SK-N-SH (cell line): ENCODE results near the gene ANK2. TPM values are rescaled to one million over a fixed set of nuclear protein-coding genes. Genes with fewer than 3 reads are reported as not detected.

Source experiments
- CTCF ChIA-PET: fragments of 300-600, 350-600 bp; formaldehyde crosslinking; extraction: SDS; loops from one replicate; lab custom pipeline; 2021; lab: Yijun Ruan, JAX
- POLR2A ChIA-PET: fragments of 350-600 bp; sonication (Branson Sonifier 250); formaldehyde crosslinking; extraction: SDS; loops from one replicate; lab custom pipeline; 2020; ENCODE audit warnings: antibody characterized with exemption, inconsistent platforms; lab: Yijun Ruan, JAX
- DNase-seq: peaks from one replicate; pipeline ENCODE4 v3.0.0; 2012
- H2AFZ ChIP-seq: fragments of 200-600 bp; sonication (generic); 2 replicates; pipeline ENCODE4 v1.8.1; 2016; ENCODE audit warnings: antibody characterized with exemption, mild to moderate bottlenecking, low read depth
- H3F3A ChIP-seq: fragments of 200-600 bp; sonication (generic); replicated peaks from 2 replicates; pipeline ENCODE3; 2016; ENCODE audit warnings: antibody characterized with exemption, mild to moderate bottlenecking; ENCODE audit not compliant: insufficient read depth
- H3K27ac ChIP-seq, 2 experiments: fragments of 200-500 bp in 1 of 2; fragments of 200-600 bp in 1 of 2; sonication (Bioruptor generic) in 1 of 2; sonication (generic), shearing (Covaris generic) in 1 of 2; 2 replicates each; pipeline versions ENCODE4 v1.5.1 to v1.6.1; 2014 to 2016; ENCODE audit warnings: low read depth in 2 of 2, inconsistent platforms in 1 of 2, low read length in 1 of 2, mild to moderate bottlenecking in 1 of 2, mixed read lengths in 1 of 2
- H3K27me3 ChIP-seq: fragments of 200-600 bp; sonication (generic), shearing (Covaris generic); 2 replicates; pipeline ENCODE4 v1.6.1; 2016; ENCODE audit warnings: mixed run types; ENCODE audit not compliant: insufficient read depth
- H3K36me3 ChIP-seq, 2 experiments: fragments of 200-500 bp in 1 of 2; fragments of 200-600 bp in 1 of 2; sonication (Bioruptor generic) in 1 of 2; sonication (generic) in 1 of 2; replicated peaks in 1 of 2; 2 replicates each; pipeline versions ENCODE3 to v1.5.1; 2014 to 2016; ENCODE audit warnings: low read length in 1 of 2, mild to moderate bottlenecking in 1 of 2; ENCODE audit not compliant: insufficient read depth in 2 of 2, control insufficient read depth in 1 of 2
- H3K4me1 ChIP-seq, 2 experiments: fragments of 200-500 bp in 1 of 2; fragments of 200-600 bp in 1 of 2; sonication (Bioruptor generic) in 1 of 2; sonication (generic), shearing (Covaris generic) in 1 of 2; 2 replicates each; pipeline versions ENCODE4 v1.5.1 to v1.6.1; 2014 to 2016; ENCODE audit warnings: low read depth in 1 of 2, low read length in 1 of 2, mixed run types in 1 of 2; ENCODE audit not compliant: insufficient read depth in 2 of 2, control insufficient read depth in 1 of 2
- H3K4me2 ChIP-seq: fragments of 200-600 bp; sonication (generic), shearing (Covaris generic); 2 replicates; pipeline ENCODE4 v1.6.1; 2017; ENCODE audit warnings: mixed run types
- H3K4me3 ChIP-seq, 2 experiments: fragments of 200-500 bp in 1 of 2; fragments of 200-600 bp in 1 of 2; sonication (Bioruptor generic) in 1 of 2; sonication (generic), shearing (Covaris generic) in 1 of 2; 2 replicates each; pipeline versions ENCODE4 v1.5.1 to v1.8.1; 2014 to 2016; ENCODE audit warnings: low read depth in 2 of 2, inconsistent platforms in 1 of 2, low read length in 1 of 2, mild to moderate bottlenecking in 1 of 2, mixed read lengths in 1 of 2, moderate library complexity in 1 of 2
- H3K79me2 ChIP-seq: fragments of 200-600 bp; sonication (generic); 2 replicates; pipeline ENCODE4 v1.8.1; 2017; ENCODE audit warnings: mild to moderate bottlenecking; ENCODE audit not compliant: insufficient read depth
- H3K9ac ChIP-seq: fragments of 200-600 bp; sonication (generic); 2 replicates; pipeline ENCODE4 v1.6.1; 2017; ENCODE audit warnings: mixed run types
- H3K9me2 ChIP-seq: fragments of 200-600 bp; sonication (generic); 2 replicates; pipeline ENCODE4 v1.6.1; 2017; ENCODE audit warnings: mixed run types
- H3K9me3 ChIP-seq: fragments of 200-600 bp; sonication (generic); 2 replicates; pipeline ENCODE4 v1.6.1; 2017; ENCODE audit warnings: mixed run types, mild to moderate bottlenecking, moderate library complexity
- H4K20me1 ChIP-seq: fragments of 200-600 bp; sonication (generic); 2 replicates; pipeline ENCODE4 v1.6.1; 2017; ENCODE audit warnings: mild to moderate bottlenecking, mixed run types; ENCODE audit not compliant: insufficient read depth
- CTCF ChIP-seq: fragments of 200-600 bp; sonication (generic); IDR thresholded peaks from 2 replicates; pipeline ENCODE4 v1.6.1; 2017; ENCODE audit warnings: antibody characterized with exemption, mild to moderate bottlenecking, moderate library complexity
- ELF1 ChIP-seq: IDR thresholded peaks from 2 replicates; pipeline ENCODE4 v1.4.0; 2012
- EZH2phosphoT487 ChIP-seq: fragments of 200-600 bp; sonication (generic); IDR thresholded peaks from 2 replicates; pipeline ENCODE4 v1.6.1; 2017; ENCODE audit warnings: low read depth, mixed run types, mild to moderate bottlenecking, antibody characterized with exemption, moderate library complexity, borderline replicate concordance
- FOSL2 ChIP-seq: IDR thresholded peaks from 2 replicates; pipeline ENCODE4 v1.4.0; 2012; ENCODE audit warnings: low read depth, mild to moderate bottlenecking, moderate library complexity, borderline replicate concordance
- FOXJ3 ChIP-seq: sonication (generic); formaldehyde crosslinking; IDR thresholded peaks from 2 replicates; pipeline ENCODE4 v1.5.1; 2020; ENCODE audit warnings: mild to moderate bottlenecking, missing genetic modification reagents
- GABPA ChIP-seq: IDR thresholded peaks from 2 replicates; pipeline ENCODE4 v1.4.0; 2012; ENCODE audit warnings: low read depth, mild to moderate bottlenecking
- GATA2 ChIP-seq: sonication (generic); formaldehyde crosslinking; IDR thresholded peaks from 2 replicates; pipeline ENCODE4 v1.5.0; 2020; ENCODE audit warnings: mild to moderate bottlenecking, missing genetic modification reagents
- JUND ChIP-seq: IDR thresholded peaks from 2 replicates; pipeline ENCODE4 v1.4.0; 2012
- MAX ChIP-seq: IDR thresholded peaks from 2 replicates; pipeline ENCODE4 v1.4.0; 2012; ENCODE audit warnings: low read depth
- MXI1 ChIP-seq: IDR thresholded peaks from 2 replicates; pipeline ENCODE4 v1.6.1; 2012; ENCODE audit warnings: mild to moderate bottlenecking, low read depth, low read length, improper control_type of control experiment
- PBX3 ChIP-seq: IDR thresholded peaks from 2 replicates; pipeline ENCODE4; 2012
- POLR2AphosphoS5 ChIP-seq: IDR thresholded peaks from 2 replicates; pipeline ENCODE4 v1.6.1; 2012; ENCODE audit warnings: low read depth, low read length
- RAD21 ChIP-seq: IDR thresholded peaks from 2 replicates; pipeline ENCODE4 v1.6.1; 2012; ENCODE audit warnings: mild to moderate bottlenecking, low read length
- RCOR1 ChIP-seq: fragments of 150-350 bp; IDR thresholded peaks from 2 replicates; pipeline ENCODE4 v1.6.1; 2017; ENCODE audit warnings: antibody characterized with exemption, low read length
- REST ChIP-seq: IDR thresholded peaks from 2 replicates; pipeline ENCODE4 v1.6.1; 2012; ENCODE audit warnings: mild to moderate bottlenecking, low read depth, low read length, moderate library complexity
- RFX5 ChIP-seq: IDR thresholded peaks from 2 replicates; pipeline ENCODE4 v1.6.1; 2012; ENCODE audit warnings: mild to moderate bottlenecking, improper control_type of control experiment, low read length
- RXRA ChIP-seq: IDR thresholded peaks from 2 replicates; pipeline ENCODE4 v1.4.0; 2012; ENCODE audit warnings: low read depth, mild to moderate bottlenecking, borderline replicate concordance
- SIN3A ChIP-seq: IDR thresholded peaks from 2 replicates; pipeline ENCODE4 v1.6.1; 2012; ENCODE audit warnings: low read depth, mild to moderate bottlenecking, low read length, moderate library complexity, borderline replicate concordance
- SMC3 ChIP-seq: IDR thresholded peaks from 2 replicates; pipeline ENCODE4 v1.6.1; 2012; ENCODE audit warnings: low read depth, low read length, improper control_type of control experiment
- TAF1 ChIP-seq: IDR thresholded peaks from 2 replicates; pipeline ENCODE4 v1.6.1; 2012; ENCODE audit warnings: low read depth, mild to moderate bottlenecking, low read length, moderate library complexity, borderline replicate concordance
- TEAD4 ChIP-seq: IDR thresholded peaks from 2 replicates; pipeline ENCODE4 v1.4.0; 2012; ENCODE audit warnings: mild to moderate bottlenecking, borderline replicate concordance; ENCODE audit not compliant: insufficient read depth
- USF1 ChIP-seq: IDR thresholded peaks from 2 replicates; pipeline ENCODE4 v1.4.0; 2012; ENCODE audit warnings: low read depth, borderline replicate concordance
- WGBS: methylation state at CpG from one replicate; pipeline ENCODE4 v1.1.6; 2017; ENCODE audit warnings: low lambda C conversion rate; 5-methylcytosine and 5-hydroxymethylcytosine counted together
- polyA plus RNA-seq, 3 experiments: library from polyadenylated mRNA; depleted of rRNA; stranded (reverse); fragments of >200 nt; gene quantifications; 2 replicates each; pipeline ENCODE4 v1.2.3, GENCODE V29; 2012

The ANK2 gene
- polyA plus RNA-seq, 1 of the 3 experiments (the other 2 are of a cell fraction): 0.69 TPM

GRCh38 chr4:113186913-113187312, 137.5 kb downstream of the ANK2 start:
- no peaks in the 10 kb centered on the region for H4K20me1 ChIP-seq
- H3K27ac ChIP-seq: no peak overlapping the region
- H3K27me3 ChIP-seq: no peaks in the 10 kb centered on the region
- DNase-seq: no peak
- H3K79me2 ChIP-seq: no peaks in the 10 kb centered on the region
- CTCF ChIA-PET: no interaction called here
- TF ChIP-seq FOXJ3 (CRISPR knock-in tag) (no peak), RCOR1 (no peak), TAF1 (no peak), RXRA (no peak), JUND (no peak), REST (no peak), PBX3 (no peak), FOSL2 (no peak)
- TF ChIP-seq, all 33 proteins: peak for 0
- Histone ChIP-seq H2AFZ (no peak overlapping the region), H3K4me2 (no peak overlapping the region), H3K9me3 (no peaks in the 10 kb centered on the region), H3K4me1 (no peaks in the 10 kb centered on the region), H3K4me3 (no peak overlapping the region), H3K9ac (no peak overlapping the region), H3F3A (no peaks in the 10 kb centered on the region), H3K36me3 (no peaks in the 10 kb centered on the region), H3K9me2 (no peaks in the 10 kb centered on the region)
- POLR2A ChIA-PET: interaction anchor here (0.6 kb wide), 1 partner anchor 1684 kb away, joined by 4 read pairs; no protein-coding TSS in a partner anchor

GRCh38 chr4:113187358-113187757, 137.9 kb downstream of the ANK2 start:
- Histone ChIP-seq H3K9me2 (no peaks in the 10 kb centered on the region), H3K4me1 (no peaks in the 10 kb centered on the region), H3K9me3 (no peaks in the 10 kb centered on the region), H3K4me2 (no peak overlapping the region), H3K4me3 (no peak overlapping the region), H4K20me1 (no peaks in the 10 kb centered on the region), H3K27me3 (no peaks in the 10 kb centered on the region), H2AFZ (no peak overlapping the region), H3F3A (no peaks in the 10 kb centered on the region), H3K9ac (no peak overlapping the region), H3K79me2 (no peaks in the 10 kb centered on the region), H3K36me3 (no peaks in the 10 kb centered on the region), H3K27ac (no peak overlapping the region)
- ChIA-PET POLR2A (interaction anchor here (0.6 kb wide), 1 partner anchor 1684 kb away, joined by 4 read pairs; no protein-coding TSS in a partner anchor), CTCF (no interaction called here)
- whole genome bisulfite sequencing: 79% methylated on average over 3 of the region's 3 CpGs
- no peak for DNase-seq
- no peak for TF ChIP-seq ELF1
- no peak for TF ChIP-seq RFX5
- no peak for TF ChIP-seq POLR2AphosphoS5
- TF ChIP-seq SMC3: no peak
- no peak for TF ChIP-seq MXI1
- no peak for TF ChIP-seq CTCF
- TF ChIP-seq FOSL2: no peak
- TF ChIP-seq SIN3A: no peak
- no peak for TF ChIP-seq RXRA
- TF ChIP-seq TEAD4: no peak
- no peak for TF ChIP-seq MAX
- no peak for TF ChIP-seq USF1
- no peak for TF ChIP-seq EZH2phosphoT487
- TF ChIP-seq RAD21: no peak
- TF ChIP-seq GABPA: no peak
- no peak for TF ChIP-seq GATA2 (CRISPR knock-in tag)
